ENCODE results near the gene ZC2HC1C.
A peak's percentile ranks its signal among the peaks of the same experiment; 100 is the strongest.

ZC2HC1C gene

DNA sequence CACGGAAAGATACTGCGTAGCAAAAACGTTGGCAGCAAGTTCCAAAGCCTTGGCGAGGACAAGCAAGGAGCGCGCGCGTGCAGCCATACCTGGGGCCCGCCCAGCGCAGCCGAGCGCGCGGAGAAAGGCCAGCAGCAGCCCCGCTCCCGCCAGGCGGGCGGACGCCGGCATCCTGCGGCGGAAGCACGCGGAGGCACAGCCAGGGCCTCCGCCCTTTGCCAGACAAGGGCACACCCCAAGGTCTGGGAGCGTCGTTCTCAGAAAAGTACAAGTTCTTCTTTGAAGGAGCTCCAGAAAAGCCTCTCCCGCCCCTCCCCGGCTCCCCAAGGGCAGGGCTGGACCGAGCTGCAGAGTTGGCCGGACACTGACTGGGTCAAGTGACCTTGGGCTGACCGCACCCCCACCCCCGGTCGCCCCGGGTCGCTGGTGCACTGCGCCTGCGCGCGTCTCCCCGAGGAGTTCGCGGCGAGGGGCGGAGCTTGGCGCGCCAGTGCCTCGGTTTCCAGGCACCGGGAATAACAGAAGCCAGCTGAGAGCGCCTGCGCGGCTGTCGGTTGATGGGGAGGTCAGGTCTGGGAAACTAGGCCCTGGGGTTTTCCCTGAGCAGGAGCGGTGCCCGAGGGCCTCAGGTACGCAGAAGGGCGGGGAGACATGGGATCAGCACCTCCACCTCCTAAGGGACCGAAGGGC lies at the start of gene ZC2HC1C:
TSS of gene ZC2HC1C (plus strand) at position 521 of the 690 bp plus-strand sequence. CDS start 933 bp downstream, outside the sequence.
- DNase-seq: peak; percentile 82

DNA sequence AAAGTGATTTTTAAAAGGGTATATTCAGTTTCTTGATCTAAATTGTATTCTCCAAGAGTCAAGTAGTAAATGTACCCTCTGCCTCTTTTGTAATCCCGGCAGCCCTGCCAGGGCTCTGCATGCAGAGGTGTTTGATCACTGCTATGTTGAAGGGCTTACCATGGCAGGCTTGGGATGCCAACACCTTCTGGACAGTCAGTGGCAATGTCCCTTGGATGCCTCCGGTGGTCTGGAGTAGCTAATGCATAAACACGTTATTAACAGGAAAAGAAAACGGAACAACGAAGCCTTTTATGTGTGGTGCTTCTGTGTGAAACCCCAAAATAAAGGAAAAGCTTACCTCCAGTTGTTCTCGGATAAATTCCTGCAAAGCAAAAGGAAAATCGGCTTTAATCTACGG lies 46.8 kb upstream of the ZC2HC1C start:
- no peak for DNase-seq

DNA sequence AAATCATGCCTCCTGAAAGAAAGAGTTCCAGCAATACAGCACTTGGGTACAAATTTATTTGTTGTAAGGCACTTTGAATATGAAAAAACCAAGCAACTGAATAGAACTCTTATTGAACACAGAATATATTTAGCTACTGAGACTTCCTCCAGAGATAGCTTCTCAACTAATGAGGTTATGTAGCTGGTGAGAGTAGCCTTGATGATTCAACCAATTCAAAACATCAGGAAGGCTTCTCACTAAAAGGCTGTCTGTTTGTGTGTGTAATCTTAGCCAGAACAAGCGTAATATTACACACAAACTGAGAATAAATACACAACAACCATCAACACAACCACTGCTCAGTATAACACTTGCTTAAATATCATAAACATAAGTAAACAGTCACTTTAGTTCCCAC lies 46.3 kb upstream of the ZC2HC1C start:
- DNase-seq: no peak

- DNase-seq: no peak
Measured at GRCh38 chr14:75025082-75025481, 44.4 kb upstream of the ZC2HC1C start.

DNA sequence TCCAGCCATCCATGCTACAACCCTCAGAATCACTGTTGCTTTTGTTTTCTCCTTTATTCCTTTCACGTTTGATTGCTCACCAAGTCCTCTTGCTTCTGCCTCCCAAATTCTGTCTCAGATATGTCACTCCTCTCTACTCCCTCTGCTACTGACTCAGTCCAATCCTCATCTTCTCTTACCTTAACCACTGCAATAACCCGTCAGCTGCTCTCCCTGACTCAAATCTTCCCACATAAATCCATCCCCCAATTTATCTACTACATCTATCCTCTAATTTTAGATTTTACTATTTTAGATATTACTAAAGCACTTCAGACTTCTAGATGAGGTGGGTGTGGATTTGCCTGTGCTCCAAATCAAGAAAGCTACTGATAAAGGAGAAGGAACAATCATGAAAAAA lies 43.6 kb upstream of the ZC2HC1C start:
- no peak for DNase-seq

GRCh38 chr14:75030147-75030546 lies 39.3 kb upstream of the ZC2HC1C start:
- no peak for DNase-seq

- DNase-seq: no peak
Measured at GRCh38 chr14:75032939-75033338, 36.5 kb upstream of the ZC2HC1C start.

DNA sequence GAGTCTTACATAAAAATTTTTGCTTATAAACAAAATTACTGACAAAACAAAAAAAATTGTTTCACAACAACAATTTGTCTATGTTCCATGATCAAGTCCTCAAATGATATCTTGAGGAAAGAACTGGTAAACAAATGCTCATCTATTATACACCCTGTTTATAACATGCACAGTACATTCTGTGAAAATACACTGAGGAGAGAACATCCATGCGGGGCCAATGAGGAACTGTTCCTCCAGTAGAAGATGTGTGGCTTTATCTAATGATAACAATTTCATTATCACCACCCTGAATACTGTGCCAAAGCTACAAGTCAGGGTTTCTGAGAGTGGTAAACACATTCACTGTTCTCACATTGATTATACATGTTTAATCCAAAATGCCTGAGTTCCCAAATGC lies 28.9 kb upstream of the ZC2HC1C start:
- DNase-seq: no peak

DNA sequence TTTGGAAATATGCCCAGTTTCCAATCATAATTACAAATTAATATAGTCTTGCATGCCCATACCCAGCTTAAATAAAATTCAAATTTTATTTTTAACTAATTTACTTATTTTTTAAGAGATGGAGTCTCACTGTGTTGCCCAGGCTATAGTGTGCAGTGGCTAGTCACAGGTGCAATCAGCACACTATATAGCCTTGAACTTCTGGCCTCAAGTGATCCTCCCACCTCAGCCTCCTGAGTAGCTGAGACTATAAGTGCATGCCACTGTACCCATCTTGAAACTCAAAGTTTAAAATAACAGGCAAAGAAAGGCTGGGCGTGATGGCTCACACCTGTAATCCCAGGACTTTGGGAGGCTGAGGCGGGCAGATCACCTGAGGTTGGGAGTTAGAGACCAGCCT lies 28.5 kb upstream of the ZC2HC1C start:
- DNase-seq: no peak

- DNase-seq: no peak
Measured at GRCh38 chr14:75041613-75042012, 27.8 kb upstream of the ZC2HC1C start.

- DNase-seq: no peak
Measured at GRCh38 chr14:75042035-75042434, 27.4 kb upstream of the ZC2HC1C start.

DNA sequence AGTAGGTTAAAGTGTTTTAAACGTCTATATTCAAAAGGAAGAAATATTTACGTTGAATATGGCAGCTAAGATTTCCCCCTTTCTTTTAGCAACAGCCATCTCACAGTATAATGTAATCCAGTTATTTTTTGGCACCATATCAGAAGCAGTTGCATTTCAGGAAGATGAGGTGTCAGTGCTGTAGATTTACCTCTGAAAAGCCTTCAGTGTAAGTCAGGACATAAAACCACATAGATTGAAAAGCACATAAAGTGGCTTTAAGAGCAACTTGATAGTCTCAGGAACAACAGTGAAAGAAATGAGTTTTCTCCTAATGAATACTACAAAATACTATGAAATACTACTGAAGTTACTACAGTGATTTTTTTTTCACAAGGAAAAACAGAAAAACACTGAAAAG lies 25.1 kb upstream of the ZC2HC1C start:
- no peak for DNase-seq

DNA sequence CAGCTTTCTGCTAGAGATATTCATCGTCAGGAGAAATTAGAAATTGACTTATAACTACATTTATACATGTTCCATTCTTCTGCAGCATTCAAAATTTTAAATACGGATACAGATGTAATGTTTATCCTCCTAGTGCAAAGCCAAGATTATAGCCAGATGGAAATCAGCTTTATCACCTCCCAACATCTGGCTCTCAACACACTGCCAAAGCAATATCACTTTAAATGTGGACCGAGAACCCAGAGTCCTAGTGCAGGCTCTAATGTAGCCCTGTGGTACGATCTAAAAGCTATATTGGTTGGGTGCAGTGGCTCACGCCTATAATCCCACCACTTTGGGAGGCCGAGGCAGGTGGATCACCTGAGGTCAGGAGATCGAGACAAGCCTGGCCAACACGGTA lies 24.7 kb upstream of the ZC2HC1C start:
- DNase-seq: no peak

- DNase-seq: no peak
Measured at GRCh38 chr14:75046275-75046674, 23.2 kb upstream of the ZC2HC1C start.

- no peak for DNase-seq
Measured at GRCh38 chr14:75046899-75047298, 22.5 kb upstream of the ZC2HC1C start.

- no peak for DNase-seq
Measured at GRCh38 chr14:75047506-75047905, 21.9 kb upstream of the ZC2HC1C start.

- DNase-seq: no peak
Measured at GRCh38 chr14:75048101-75048500, 21.3 kb upstream of the ZC2HC1C start.

- no peak for DNase-seq
Measured at GRCh38 chr14:75049136-75049535, 20.3 kb upstream of the ZC2HC1C start.

- no peak for DNase-seq
Measured at GRCh38 chr14:75049731-75050201, 19.7 kb upstream of the ZC2HC1C start.

DNA sequence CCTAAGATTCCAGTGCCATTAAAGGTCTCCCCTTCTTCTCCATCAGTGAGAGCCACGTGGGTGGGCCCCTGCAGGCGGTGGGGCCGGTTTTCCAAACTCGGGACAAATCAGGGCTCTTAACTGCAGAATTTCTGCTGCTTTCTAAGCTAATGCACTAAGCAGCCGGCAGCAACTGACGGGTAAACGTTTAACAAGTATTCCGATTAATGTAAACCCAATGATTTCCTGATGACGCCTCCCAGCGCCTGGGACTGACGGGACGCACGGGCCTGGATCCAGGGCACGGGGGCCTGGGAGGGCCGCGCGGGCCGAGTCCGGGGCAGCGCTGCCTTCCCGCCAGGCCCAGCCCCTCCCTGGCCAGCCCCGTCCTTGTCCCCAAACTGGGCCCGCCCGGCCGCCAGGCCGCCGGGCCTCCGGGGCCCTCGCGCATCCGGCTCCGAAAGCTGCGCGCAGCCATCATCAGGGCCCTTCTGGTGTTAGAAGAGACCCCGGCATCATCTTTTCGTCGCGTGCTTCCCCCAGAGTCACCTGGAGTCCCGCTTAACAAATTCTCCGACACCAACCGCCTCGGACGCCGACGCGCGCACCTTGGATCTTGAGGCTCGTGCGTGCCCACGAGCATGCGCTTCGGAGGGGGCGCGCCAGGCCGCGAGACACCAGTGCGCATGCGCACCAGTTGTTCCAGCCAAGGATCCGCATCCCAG lies 18.4 kb upstream of the ZC2HC1C start, which contains the start of gene MLH3:
TSS of gene MLH3 (minus strand) at position 616 of the 704 bp plus-strand sequence. CDS start 1,812 bp downstream, outside the sequence.
- peak; percentile 52 for DNase-seq

DNA sequence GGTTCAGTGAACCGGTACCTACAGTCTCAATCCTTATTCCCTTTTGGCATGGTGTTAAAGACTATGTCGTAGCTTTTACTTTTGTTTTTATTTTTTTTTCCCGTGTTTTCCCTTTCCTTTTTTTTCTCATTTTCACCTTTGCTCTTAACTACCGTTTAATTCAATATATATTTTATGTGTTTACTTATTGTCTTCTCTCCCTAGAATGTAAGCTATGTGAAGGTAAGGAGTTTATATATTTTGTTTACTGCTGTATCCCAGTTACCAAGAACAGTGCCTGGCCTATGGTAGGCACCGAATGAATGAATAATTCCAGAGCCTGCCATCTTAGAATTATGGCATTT lies 17.9 kb upstream of the ZC2HC1C start:
- no peak for DNase-seq

DNA sequence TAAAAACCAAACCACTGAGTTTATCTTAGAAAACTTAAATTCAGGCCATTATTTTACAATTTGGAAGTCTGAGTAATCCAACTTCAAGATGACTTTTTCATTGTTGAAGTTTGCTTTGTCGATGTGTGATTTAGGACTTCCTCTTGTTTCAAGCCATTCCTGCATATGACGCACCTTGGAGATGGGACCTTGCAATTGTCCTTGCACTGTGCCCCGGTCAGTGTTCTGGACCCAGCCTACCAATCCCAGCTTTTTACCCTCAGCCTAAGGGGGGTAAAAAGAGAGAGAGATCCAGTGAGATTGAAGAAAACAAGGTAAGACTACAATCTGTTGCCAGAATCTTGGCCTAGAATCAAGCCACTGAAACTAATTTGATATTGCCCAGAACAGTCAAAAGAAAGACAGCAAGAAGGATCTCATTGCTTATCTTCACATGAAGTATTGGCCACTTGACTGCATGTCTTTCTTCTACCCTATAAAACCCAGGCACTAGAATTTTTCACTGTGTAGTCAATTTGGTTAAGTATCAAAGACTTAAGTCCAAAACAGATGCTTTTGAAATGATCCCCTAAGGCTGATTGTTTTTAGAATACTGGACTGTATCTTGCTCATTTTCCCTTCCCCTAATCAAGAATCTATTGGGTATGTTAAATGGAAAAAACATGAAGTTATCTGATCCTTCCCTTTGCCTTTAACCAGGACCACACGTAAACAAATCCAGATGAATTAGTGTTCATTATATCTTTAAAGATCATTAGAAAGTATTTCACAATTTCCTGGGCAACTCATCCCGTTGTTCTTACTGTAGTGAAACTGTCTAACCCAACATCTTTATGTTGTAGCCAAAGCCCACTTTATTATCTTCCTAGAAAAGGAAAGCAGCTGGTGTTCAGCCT lies 15.8 kb upstream of the ZC2HC1C start:
- no peak for DNase-seq

DNA sequence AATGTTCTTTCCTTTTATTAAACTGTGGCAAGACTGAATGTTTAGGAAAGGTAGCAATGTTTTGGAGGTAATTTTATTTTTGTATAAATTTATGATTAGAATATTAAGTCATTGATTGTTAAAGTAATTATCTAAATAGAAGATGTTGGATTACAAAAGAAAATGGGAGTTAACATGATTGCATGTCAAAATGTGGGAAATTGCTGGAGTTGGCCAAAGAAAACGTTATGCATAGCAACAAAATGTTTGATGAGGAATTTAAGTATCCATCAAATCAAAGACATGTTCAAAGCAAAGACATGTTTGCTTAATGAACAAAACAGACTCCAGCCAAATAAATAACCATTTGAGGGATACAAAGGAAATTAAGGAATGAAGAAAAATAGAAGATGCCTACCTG lies 15.0 kb upstream of the ZC2HC1C start:
- DNase-seq: no peak

Data from T1000 (cell line).